Heart left ventricle (tissue), 16 donors: ENCODE data around the gene MGMT. TPM values are rescaled to one million over a fixed set of nuclear protein-coding genes. Genes with fewer than 3 reads are reported as not detected.

ENCODE experiments used
- ATAC-seq, 4 donors: fragments of 200-7000 bp; cut with Tn5 transposase; one replicate each; pipeline ENCODE4 v1.9.1; 2020 to 2022; ENCODE audit warnings: moderate library complexity in 4 of 4, mild to moderate bottlenecking in 3 of 4, moderate number of reproducible peaks in 1 of 4
- DNase-seq, 5 donors: peaks; one replicate each; pipeline ENCODE4 v3.0.0-alpha.2; 2020
- H3K27ac ChIP-seq, 12 donors: fragments of 200-600 bp; sonication (generic) in 4 of 12; one replicate each; pipeline versions ENCODE4 v1.5.0 to v1.8.0; 2016 to 2022; ENCODE audit warnings: mild to moderate bottlenecking in 2 of 12
- H3K27me3 ChIP-seq, 9 donors: fragments of 200-600 bp; sonication (generic) in 2 of 9; one replicate each; pipeline versions ENCODE4 v1.5.1 to v1.8.0; 2016 to 2022; ENCODE audit warnings: mild to moderate bottlenecking in 3 of 9
- H3K36me3 ChIP-seq, 9 donors: fragments of 200-600 bp; sonication (generic) in 2 of 9; one replicate each; pipeline versions ENCODE4 v1.5.0 to v1.8.0; 2018 to 2022; ENCODE audit warnings: mild to moderate bottlenecking in 2 of 9
- H3K4me1 ChIP-seq, 12 donors: fragments of 200-600 bp; sonication (generic) in 4 of 12; one replicate each; pipeline versions ENCODE4 v1.5.0 to v1.8.0; 2016 to 2022; ENCODE audit warnings: mild to moderate bottlenecking in 3 of 12
- H3K4me3 ChIP-seq, 12 donors: fragments of 200-600 bp; sonication (generic) in 4 of 12; one replicate each; pipeline versions ENCODE4 v1.5.0 to v1.8.0; 2017 to 2022; ENCODE audit warnings: mild to moderate bottlenecking in 9 of 12, moderate library complexity in 4 of 12
- H3K9me3 ChIP-seq, 12 donors: fragments of 200-600 bp; sonication (generic) in 4 of 12; one replicate each; pipeline versions ENCODE4 v1.5.0 to v1.8.0; 2016 to 2022; ENCODE audit warnings: mild to moderate bottlenecking in 1 of 12
- POLR2A ChIP-seq, 2 donors: fragments of 450-650 bp; IDR thresholded peaks; one replicate each; pipeline ENCODE4 v1.6.1; 2017; ENCODE audit warnings: antibody characterized with exemption in 2 of 2, mild to moderate bottlenecking in 2 of 2, moderate library complexity in 2 of 2
- WGBS, 4 donors: extraction: QIAGEN DNeasy Blood & Tissue Kit in 2 of 4; methylation state at CpG; one replicate each; pipeline versions ENCODE4 v1.1.5 to v1.1.7; 2013 to 2018; 5-methylcytosine and 5-hydroxymethylcytosine counted together
- intact Hi-C, 10 donors: fragments of 100-400 bp; cut with DNase I; formaldehyde crosslinking; loops; one replicate each; pipeline versions ENCODE4 v1.11.1 to v1.14.2; 2022
- polyA plus RNA-seq, 2 donors: library from polyadenylated mRNA; stranded (reverse); fragments of 200-250 nt; gene quantifications; one replicate each; pipeline ENCODE4 v1.2.3, GENCODE V29; 2013
- total RNA-seq, 9 donors: library from RNA; depleted of rRNA in 2 of 9; stranded (reverse); fragments of >200 nt in 2 of 9; fragmentation: NEBNext Ultra II Directional in 3 of 9; extraction: Animal tissue kit (Norgen Biotek cat#: 25700) in 3 of 9; gene quantifications; one replicate each; pipeline versions ENCODE4 v1.1.0 to v1.2.4, GENCODE V29; 2016 to 2023
- TF ChIP-seq, protein P1 (sequence below), 12 donors: fragments of 200-600 bp; sonication (generic) in 4 of 12; IDR thresholded peaks; one replicate each; pipeline versions ENCODE4 v1.5.0 to v1.8.0; 2018 to 2022; ENCODE audit warnings: antibody characterized with exemption in 12 of 12, mild to moderate bottlenecking in 5 of 12
- donor health status: ischemic (EF 13 %, LVEDD 7.1; RV severe dilation, severe dysfunction).
- donor health status: healthy with polysubstance abuse.
- donor health status: DM: no; HTN: yes; CAD: no.
- donor health status: DM: no; HTN: no; CAD: no.
- donor health status: ischemic (EF 25% LVEDD 6.9; RV normal size, moderate dysfunction).
- donor health status: ischemic (EF 25% LVEDD 5.7; RV mildly dilated, moderate dysfunction).
- donor health status: healthy.
- donor health status: DM: yes; HTN: yes; CAD: no.
- donor health status: ischemic (EF 35%, LVEDD 5.7; RV mildly dilated, moderate dysfunction).
- donor health status: nonischemic (EF 11% LVEDD 7.7; RV severe dilation, severe dysfunction).
- donor health status: DM: yes; HTN: yes; CAD: no.
- donor health status: PGD.
- donor health status: ischemic (EF 29% LVEDD 5.4; RV normal size, mild dysfunction).
- donor health status: nonischemic (EF 23%, LVEDD 6.1; RV moderate dilation, normal function).

MGMT gene
- total and polyA plus RNA-seq, 11 donors, result 6.2 to 25.3 (median 11.6) TPM

DNA sequence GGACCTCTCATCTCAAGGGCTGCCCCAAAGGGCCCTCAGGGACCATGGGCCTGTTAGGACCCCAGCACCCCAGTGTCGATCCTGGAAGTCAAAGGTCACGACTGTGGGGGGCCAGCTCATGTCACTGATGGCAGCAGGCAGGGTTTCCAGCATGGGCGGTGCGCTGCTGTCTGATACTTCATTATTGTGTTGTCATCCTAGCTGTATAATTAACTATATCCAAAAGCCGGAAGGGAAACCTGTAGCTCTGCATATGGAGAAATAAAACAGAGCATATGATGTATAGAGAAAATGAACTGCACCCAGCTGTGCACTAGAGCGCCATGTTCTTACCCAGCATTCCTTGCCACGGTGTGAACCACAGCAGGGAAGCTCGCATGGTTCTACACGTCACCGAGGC lies 300.7 kb downstream of the MGMT start:
- DNase-seq (peak in 1 of 5 donors; percentile 6), ATAC-seq (no peak)
- peaks cover 0 to 28% (median 0%) of the 10 kb centered on the region in 9 donors for H3K36me3 ChIP-seq

DNA sequence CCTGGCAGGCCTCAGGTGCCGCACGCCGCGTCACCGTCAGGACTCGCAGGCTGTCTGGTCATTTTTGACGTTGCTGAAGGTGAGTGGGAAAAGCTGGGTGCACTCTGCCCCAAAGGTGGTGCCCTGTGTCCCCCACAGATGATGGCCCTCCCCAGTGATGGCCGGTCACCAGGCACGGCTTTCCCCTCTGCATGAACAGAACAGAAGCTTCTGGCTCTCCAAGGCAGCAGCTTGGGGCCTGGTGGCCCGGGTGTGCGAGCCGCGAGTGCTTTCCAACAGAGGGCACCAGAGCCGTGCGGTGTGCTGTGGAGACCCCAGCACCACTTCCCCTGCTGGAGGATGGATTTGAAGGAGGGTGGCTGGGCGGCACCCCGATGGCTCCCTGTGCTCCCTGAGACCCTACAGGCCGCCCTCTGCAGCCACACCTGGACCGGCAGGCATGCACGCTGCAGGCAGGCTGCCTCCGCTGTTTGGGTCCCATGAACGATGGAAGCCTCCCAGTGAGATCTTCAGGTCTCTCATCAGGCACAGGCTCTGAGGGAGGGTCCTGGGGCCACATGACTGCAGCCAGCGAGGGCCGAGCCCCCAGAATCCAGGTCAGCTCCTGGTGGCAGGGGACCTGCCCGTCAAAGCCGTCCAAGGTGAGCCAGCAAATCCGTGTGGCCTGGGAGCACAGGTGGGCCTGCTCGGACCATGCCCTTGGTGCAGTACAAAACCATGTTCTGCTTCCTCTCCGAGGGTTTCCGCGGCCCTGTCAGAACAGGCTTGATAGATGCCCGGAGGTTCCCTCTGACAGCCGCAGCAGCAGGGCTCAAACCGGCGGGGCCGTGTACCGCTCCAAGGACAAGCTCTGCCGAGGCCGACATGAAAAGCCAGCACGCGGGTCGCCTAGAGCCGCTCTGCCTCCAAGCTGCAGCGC lies 301.7 kb downstream of the MGMT start:
- Histone ChIP-seq H3K27me3 (no peaks in the 10 kb centered on the region), H3K36me3 (peaks cover 0 to 28% (median 0%) of the 10 kb centered on the region in 9 donors), H3K27ac (no peak overlapping the region), H3K4me1 (no peaks in the 10 kb centered on the region), H3K9me3 (no peaks in the 10 kb centered on the region), H3K4me3 (no peak overlapping the region)
- no peak for ATAC-seq
- 90 to 92% (median 91%) methylated on average over 41 to 44 of the region's 44 CpGs for WGBS, 4 donors
- DNase-seq, result peak in 1 of 5 donors; percentile 9
- TF ChIP-seq, protein P1, sequence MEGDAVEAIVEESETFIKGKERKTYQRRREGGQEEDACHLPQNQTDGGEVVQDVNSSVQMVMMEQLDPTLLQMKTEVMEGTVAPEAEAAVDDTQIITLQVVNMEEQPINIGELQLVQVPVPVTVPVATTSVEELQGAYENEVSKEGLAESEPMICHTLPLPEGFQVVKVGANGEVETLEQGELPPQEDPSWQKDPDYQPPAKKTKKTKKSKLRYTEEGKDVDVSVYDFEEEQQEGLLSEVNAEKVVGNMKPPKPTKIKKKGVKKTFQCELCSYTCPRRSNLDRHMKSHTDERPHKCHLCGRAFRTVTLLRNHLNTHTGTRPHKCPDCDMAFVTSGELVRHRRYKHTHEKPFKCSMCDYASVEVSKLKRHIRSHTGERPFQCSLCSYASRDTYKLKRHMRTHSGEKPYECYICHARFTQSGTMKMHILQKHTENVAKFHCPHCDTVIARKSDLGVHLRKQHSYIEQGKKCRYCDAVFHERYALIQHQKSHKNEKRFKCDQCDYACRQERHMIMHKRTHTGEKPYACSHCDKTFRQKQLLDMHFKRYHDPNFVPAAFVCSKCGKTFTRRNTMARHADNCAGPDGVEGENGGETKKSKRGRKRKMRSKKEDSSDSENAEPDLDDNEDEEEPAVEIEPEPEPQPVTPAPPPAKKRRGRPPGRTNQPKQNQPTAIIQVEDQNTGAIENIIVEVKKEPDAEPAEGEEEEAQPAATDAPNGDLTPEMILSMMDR (IDR thresholded peaks at IDR 0.05), result no peak
- intact Hi-C loops, result no loop called here

More for the DNA sequence above, 300.7 kb downstream of the MGMT start:
- Histone ChIP-seq H3K9me3 (no peaks in the 10 kb centered on the region), H3K27ac (no peak overlapping the region), H3K4me3 (no peak overlapping the region), H3K4me1 (no peaks in the 10 kb centered on the region), H3K27me3 (no peaks in the 10 kb centered on the region)
- TF ChIP-seq, protein P1 (IDR thresholded peaks at IDR 0.05), result no peak
- TF ChIP-seq POLR2A (IDR thresholded peaks at IDR 0.05), result no peak
- intact Hi-C loops, result no loop called here
- WGBS, 4 donors, result 94 to 98% (median 97%) methylated on average over 9 to 10 of the region's 10 CpGs

DNA sequence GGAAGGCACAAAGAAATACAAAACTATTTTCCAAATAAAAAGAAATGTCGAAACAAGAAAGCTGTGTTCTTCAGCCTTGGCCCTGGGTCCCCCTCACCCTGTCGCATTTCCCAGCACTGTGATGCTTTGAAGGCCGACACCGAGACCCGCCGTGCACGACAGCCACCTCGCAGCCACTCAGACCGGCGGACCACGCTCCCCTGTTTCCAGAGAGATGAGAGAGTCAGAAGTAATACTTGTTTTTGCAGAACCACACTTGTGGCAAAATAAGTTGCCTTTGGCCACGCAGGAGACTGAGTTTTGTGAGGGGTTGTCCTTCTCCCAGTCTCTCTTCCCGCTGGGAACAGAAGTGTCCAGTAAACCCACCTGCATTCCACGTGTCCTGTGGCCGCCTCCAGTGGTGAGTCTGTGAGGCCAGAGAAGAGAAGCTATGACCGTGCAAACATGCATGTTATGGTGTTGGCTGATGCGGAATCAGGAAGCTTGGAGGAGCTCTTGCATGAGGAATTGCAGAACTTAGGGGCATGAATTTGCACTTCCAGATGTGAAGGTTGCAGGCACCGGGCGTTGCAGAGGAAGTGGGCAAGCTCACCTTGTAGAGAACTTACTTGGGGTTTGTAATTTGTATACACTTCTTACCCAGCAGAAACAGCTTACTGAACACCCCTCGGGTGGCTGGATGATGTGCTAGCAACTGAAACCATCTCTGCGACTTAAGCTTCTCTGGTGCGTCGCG lies 302.5 kb downstream of the MGMT start:
- DNase-seq (peak in 1 of 5 donors; percentile 4), ATAC-seq (no peak)
- no peak overlapping the region for H3K27ac ChIP-seq
- no peak overlapping the region for H3K4me3 ChIP-seq
- no peaks in the 10 kb centered on the region for H3K4me1 ChIP-seq
- TF ChIP-seq, protein P1 (IDR thresholded peaks at IDR 0.05), result no peak
- no peak for TF ChIP-seq POLR2A (IDR thresholded peaks at IDR 0.05)
- H3K36me3 ChIP-seq, result peaks cover 0 to 28% (median 0%) of the 10 kb centered on the region in 9 donors
- no peaks in the 10 kb centered on the region for H3K27me3 ChIP-seq
- 93 to 96% (median 95%) methylated on average over 24 of the region's 24 CpGs for WGBS, 4 donors
- intact Hi-C loops, result no loop called here
- no peaks in the 10 kb centered on the region for H3K9me3 ChIP-seq

DNA sequence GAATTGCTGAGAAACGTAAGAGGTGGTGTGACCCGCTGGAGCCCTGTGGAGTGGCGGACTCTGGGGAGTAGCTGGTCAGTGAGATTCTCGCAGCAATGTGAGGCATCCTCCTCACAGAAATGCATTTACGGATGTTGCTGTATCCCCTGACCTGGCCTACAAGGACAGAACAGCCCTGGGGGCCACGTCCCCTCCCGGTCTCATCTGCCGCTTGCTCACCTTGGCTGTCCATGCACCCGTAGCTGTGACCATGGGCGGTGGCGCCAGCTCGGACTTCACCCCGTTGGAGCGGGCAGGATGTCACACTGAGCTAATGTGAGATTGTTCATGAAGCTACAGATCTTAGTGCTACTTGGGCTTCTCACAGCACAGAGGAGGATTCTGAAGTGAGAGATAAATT lies 303.2 kb downstream of the MGMT start:
- WGBS, 4 donors, result 88 to 96% (median 92%) methylated on average over 14 of the region's 14 CpGs
- DNase-seq (peak in 1 of 5 donors; percentile 2), ATAC-seq (no peak)
- Histone ChIP-seq H3K4me1 (no peaks in the 10 kb centered on the region), H3K9me3 (no peaks in the 10 kb centered on the region), H3K36me3 (peaks cover 0 to 28% (median 0%) of the 10 kb centered on the region in 9 donors), H3K4me3 (no peak overlapping the region), H3K27ac (no peak overlapping the region), H3K27me3 (no peaks in the 10 kb centered on the region)
- no peak for TF ChIP-seq POLR2A (IDR thresholded peaks at IDR 0.05)
- TF ChIP-seq, protein P1 (IDR thresholded peaks at IDR 0.05), result no peak
- intact Hi-C loops, result no loop called here
